GM18873 (cell line): ENCODE measurements around the gene FXYD6.

Experiments used
- ATAC-seq: cut with Tn5 transposase; IDR thresholded peaks from one replicate; pipeline ENCODE4 v1.9.1; 2021; ENCODE audit warnings: mild to moderate bottlenecking, moderate library complexity, moderate number of reproducible peaks; ENCODE audit not compliant: unreplicated experiment, low FRiP score

The FXYD6 gene

DNA sequence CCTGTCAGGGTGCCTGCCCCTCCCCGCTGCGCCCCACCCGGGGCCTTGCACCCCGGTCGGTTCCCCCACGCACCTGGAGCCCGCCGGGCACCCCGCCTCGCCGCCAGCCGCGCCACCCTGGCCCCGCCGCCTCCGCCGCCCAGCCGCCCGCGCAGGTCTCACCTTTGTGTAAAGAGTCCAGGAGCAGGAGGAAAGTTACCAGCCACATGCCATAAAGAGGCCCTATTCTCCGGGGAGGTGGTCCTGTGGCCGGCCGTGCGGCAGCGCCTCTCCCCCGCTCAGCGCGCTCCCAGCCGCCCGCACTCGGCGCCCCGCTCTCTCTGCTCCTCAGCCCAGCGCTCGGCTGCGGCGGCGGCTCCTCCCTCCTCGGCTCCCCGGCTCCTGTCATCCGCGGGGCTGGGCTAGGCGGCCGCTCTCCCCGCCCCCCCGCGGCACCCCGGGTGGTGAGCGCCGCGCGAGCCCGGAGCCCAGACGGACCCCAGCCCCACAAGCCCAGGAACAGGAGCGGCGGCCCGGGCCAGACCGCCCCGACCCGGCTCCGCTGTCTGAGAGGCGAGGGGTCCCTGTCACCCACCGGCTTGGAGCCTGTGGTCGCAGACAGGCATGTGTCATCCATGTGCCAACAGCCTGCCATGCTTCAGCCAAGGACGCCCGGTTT lies 79.5 kb downstream of the FXYD6 start, which contains the start of gene DSCAML1:
TSS of gene DSCAML1 (minus strand) at position 345 of the 658 bp plus-strand sequence. CDS start at position 208, 137 bp downstream.
- ATAC-seq = no peak

- no peak for ATAC-seq
Observed at GRCh38 chr11:117796456-117796871, 80.0 kb downstream of the FXYD6 start.

GRCh38 chr11:117795638-117796455 lies 80.6 kb downstream of the FXYD6 start:
- no peak for ATAC-seq

GRCh38 chr11:117794772-117795629 lies 81.5 kb downstream of the FXYD6 start:
- ATAC-seq = no peak

- ATAC-seq = no peak
Observed at GRCh38 chr11:117794135-117794534, 82.3 kb downstream of the FXYD6 start.

- ATAC-seq = no peak
Observed at GRCh38 chr11:117793583-117793982, 82.9 kb downstream of the FXYD6 start.

GRCh38 chr11:117792992-117793391 lies 83.5 kb downstream of the FXYD6 start:
- ATAC-seq = no peak

DNA sequence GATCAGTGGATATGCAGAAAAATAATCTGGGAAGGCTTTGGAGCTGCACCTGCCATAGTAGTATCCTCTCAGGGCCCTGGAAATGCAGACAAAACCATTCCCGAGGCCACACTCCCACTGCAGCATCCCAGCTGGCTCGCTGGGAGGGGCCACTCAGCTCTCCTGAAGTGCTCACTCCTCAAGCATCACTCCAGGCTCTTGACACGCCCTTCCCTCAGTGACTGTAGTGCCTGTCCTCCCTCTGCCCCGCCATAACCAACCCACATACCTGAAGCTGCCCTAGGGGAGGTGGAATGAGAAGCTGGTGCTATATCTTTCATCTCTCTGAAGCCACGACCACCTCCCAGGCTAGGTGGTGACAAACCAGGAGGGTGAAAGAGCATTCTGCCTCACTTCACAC lies 84.2 kb downstream of the FXYD6 start:
- no peak for ATAC-seq

- no peak for ATAC-seq
Observed at GRCh38 chr11:117790279-117790678, 86.2 kb downstream of the FXYD6 start.

- no peak for ATAC-seq
Observed at GRCh38 chr11:117789241-117789640, 87.2 kb downstream of the FXYD6 start.
